ENCODE results near the gene SMARCB1.

DNA sequence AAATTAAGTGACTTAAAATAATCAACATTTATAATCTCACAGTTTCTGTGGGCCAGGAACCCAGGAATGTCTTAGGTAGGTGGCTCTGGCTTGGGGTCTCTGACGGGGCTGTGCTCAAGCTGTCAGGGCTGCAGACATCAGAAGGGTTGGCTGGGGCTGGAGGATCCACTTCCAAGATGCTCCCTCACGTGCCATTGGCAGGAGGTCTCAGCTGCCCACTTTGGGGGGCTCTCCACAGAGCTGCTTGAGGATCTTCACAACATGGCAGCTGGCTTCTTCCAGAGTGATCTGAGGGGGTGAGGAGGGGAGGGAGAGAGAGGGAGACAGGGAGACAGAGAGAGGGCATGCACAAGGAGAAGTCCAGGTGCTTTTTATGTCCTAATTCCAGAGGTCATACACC, 89.0 kb downstream of the SMARCB1 start:
- TF ChIP-seq EZH2 (IDR thresholded peaks at IDR 0.05; ENCODE audit: low read length, unreplicated experiment), result no peak
- TF ChIP-seq, protein P1, sequence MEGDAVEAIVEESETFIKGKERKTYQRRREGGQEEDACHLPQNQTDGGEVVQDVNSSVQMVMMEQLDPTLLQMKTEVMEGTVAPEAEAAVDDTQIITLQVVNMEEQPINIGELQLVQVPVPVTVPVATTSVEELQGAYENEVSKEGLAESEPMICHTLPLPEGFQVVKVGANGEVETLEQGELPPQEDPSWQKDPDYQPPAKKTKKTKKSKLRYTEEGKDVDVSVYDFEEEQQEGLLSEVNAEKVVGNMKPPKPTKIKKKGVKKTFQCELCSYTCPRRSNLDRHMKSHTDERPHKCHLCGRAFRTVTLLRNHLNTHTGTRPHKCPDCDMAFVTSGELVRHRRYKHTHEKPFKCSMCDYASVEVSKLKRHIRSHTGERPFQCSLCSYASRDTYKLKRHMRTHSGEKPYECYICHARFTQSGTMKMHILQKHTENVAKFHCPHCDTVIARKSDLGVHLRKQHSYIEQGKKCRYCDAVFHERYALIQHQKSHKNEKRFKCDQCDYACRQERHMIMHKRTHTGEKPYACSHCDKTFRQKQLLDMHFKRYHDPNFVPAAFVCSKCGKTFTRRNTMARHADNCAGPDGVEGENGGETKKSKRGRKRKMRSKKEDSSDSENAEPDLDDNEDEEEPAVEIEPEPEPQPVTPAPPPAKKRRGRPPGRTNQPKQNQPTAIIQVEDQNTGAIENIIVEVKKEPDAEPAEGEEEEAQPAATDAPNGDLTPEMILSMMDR (conservative IDR thresholded peaks at IDR 0.05; ENCODE audit: low read depth, low read length), result no peak
- no peak for TF ChIP-seq EZH2phosphoT487 (IDR thresholded peaks at IDR 0.05; ENCODE audit: borderline replicate concordance, low read length)

Measured in PC-3 (cell line).